RWPE1 (cell line): ENCODE data around the gene FGF9.
A peak's percentile ranks its signal among the peaks of the same experiment; 100 is the strongest.

ENCODE experiments used
- CTCF ChIA-PET: fragments of 350-600 bp; sonication (Branson Sonifier 250); formaldehyde crosslinking; extraction: SDS; loops from one replicate; lab custom pipeline; 2021; lab: Yijun Ruan, JAX
- POLR2A ChIA-PET: fragments of 400-600 bp; formaldehyde crosslinking; extraction: SDS; loops from one replicate; lab custom pipeline; 2020; ENCODE audit warnings: antibody characterized with exemption; ENCODE audit not compliant: low non-redundant PET; lab: Yijun Ruan, JAX
- DNase-seq: peaks from one replicate; pipeline ENCODE4 v3.0.0; 2012; ENCODE audit warnings: low spot score
- H3K27ac ChIP-seq: fragments of 450-650 bp; 2 replicates; pipeline ENCODE4 v1.5.1; 2017
- CTCF ChIP-seq: fragments of 450-650 bp; conservative IDR thresholded peaks from 2 replicates; pipeline ENCODE4 v1.5.1; 2017; ENCODE audit warnings: low read depth, mild to moderate bottlenecking

Gene FGF9

DNA sequence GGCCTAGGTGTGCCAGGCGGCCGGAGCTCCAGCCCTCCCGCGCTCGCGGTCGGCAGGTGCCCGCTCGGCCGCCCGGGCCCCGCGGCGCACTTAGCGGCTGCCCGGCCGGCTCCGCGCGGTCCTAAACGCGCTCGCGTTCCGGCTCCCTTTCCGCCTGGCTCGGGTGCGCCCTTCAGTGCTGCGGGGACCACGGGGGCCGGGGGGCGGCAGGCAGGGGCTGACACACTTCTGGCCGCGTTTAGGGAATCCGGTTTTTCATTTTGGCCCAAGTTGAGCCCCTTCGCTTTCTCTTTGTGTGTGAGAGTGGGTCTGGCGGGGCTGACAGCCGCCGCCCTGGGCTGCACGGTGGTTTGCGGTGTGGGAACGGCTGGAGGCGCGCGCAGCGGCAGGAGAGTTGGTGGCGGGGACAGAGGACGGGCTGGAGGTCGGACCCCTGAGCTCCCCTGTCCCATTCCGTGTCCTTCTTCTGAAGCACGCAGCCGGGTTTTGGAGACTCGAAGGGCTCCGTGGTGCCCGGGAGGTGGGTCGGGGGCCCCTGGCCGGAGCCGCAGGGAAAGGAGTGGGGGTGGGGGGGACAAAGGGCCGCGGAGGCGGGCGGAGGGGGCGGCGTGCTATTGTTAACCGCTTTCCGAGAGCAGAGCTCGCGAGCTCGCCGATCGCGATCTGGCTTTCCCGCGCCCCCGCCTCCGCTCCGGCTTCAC, 3.1 kb downstream of the FGF9 start:
- H3K27ac ChIP-seq: no peak overlapping the region
- TF ChIP-seq CTCF: no peak
- DNase-seq: peak; percentile 45
- ChIA-PET CTCF (interaction anchor here (0.6 kb wide), 2 partner anchors 97 to 453 kb away, joined by 3 read pairs; no protein-coding TSS in a partner anchor), POLR2A (no interaction called here)

- no peak for TF ChIP-seq CTCF
- ChIA-PET POLR2A (no interaction called here), CTCF (interaction anchor here (0.6 to 2.1 kb wide), 5 partner anchors 49 to 1346 kb away, joined by 3 to 7 read pairs (median 3); no protein-coding TSS in a partner anchor)
- H3K27ac ChIP-seq: no peak overlapping the region
- DNase-seq: no peak
Measured at GRCh38 chr13:21674490-21675009, 3.7 kb downstream of the FGF9 start.

GRCh38 chr13:21675095-21675991, 4.5 kb downstream of the FGF9 start:
- H3K27ac ChIP-seq: no peak overlapping the region
- TF ChIP-seq CTCF: no peak
- CTCF ChIA-PET: interaction anchor here (0.6 to 2.1 kb wide), 5 partner anchors 10 to 1345 kb away, joined by 3 to 7 read pairs (median 3); no protein-coding TSS in a partner anchor
- POLR2A ChIA-PET: no interaction called here
- DNase-seq: no peak

DNA sequence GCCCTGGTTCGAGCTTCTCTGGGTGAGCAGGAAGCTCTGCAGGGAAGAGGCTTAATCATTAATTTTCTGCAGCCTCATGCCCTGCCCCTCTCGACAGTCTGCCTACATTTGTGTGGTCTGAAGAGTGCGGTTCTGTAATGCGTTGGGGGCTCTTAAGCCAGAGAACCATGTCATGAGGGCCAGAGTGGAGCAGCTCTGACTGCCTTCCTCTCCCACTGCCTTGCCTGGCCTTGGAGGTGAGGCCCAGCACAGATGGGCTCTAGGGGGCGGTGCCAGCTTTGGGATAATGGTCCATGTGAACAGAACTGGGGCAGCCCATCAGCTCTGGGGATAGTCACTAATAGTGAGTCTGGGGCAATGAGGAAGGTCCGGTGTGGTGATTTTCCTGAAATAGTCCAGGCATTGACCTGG, 5.7 kb downstream of the FGF9 start:
- TF ChIP-seq CTCF: no peak; the same call in 1 of the 2 replicates
- POLR2A ChIA-PET: no interaction called here
- no peak for DNase-seq
- CTCF ChIA-PET: interaction anchor here (0.9 to 2.1 kb wide), 2 partner anchors 33 to 51 kb away, joined by 3 to 7 read pairs; no protein-coding TSS in a partner anchor
- H3K27ac ChIP-seq: no peak overlapping the region

GRCh38 chr13:21677075-21677623, 6.3 kb downstream of the FGF9 start:
- no peak for DNase-seq

More at GRCh38 chr13:21677075-21677623, 6.3 kb downstream of the FGF9 start:
- TF ChIP-seq CTCF: no peak
- no peak overlapping the region for H3K27ac ChIP-seq
- ChIA-PET POLR2A (no interaction called here), CTCF (no interaction called here)
